NCI-H82 treated with DMSO at 0.1 percent for 48 hours (cell line): ENCODE data around the gene OTP.

Experiments used
- DNase-seq: peaks from one replicate; lab custom pipeline; 2025; ENCODE audit not compliant: unreplicated experiment; lab: John Stamatoyannopoulos, UW

The OTP gene

DNA sequence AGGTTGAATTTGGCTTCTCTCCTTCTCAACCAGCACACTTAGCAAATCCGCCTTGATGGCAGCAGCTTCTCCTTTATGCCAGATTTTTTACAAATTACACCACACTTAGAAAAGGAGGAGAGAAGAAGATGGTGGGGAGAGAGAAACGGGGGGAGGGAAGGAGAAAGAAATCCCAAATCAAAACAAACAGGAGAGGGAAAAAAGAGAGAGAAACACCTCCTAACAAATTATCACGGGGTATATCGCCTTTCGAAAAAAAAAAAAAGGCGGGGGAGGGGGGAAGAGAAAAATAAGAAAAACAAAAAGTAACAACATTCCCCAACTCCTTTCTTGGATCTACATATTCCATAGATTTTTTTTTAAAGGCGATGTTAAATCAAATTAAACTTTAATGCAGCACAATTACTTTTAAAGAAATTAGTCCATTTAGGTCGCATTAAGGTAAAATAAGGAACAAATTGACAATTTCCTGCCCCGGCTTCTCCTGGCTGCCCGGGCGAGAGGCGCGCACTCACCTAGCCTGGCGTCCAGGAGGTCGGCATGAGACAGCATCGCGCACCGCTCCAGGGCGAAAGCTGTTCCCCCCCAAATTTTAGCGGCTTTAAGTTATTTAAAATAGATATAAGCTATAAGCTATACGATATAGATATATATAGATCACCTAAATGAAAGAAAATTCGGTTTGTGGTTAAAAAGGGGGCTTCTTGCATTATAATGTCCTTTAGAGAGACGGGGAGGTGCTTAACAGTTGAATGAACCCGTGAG lies at the start of gene OTP:
TSS of gene OTP (minus strand) at position 716 of the 765 bp plus-strand sequence. CDS start at position 552, 164 bp downstream.
- DNase-seq: no peak

DNA sequence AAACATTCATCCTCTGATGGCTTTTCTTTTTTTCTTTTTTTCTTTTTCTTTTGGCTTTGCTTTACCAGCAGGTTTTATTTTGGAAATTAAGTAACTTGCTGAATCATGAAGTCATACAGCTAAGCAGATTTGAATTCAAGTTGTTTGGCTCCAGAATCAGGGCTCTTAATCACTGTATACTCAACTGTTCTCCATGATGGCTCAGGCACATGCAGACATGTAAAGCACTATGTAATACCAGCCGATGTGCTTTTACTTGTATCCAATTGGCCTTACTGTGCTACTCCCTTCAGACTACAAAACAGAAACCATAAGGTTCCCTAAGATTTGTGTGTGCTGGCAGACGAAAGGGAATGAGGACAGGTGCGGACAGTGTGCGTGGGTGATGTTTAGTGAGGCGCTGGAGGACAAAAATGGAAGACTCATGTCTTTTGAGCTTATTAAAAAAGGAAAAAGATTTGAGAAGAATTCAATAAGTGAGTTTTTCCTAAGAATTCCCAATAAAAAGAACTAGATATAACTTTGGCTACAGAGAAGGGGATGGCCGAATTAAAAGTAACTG lies 44.7 kb upstream of the OTP start:
- DNase-seq: no peak

DNA sequence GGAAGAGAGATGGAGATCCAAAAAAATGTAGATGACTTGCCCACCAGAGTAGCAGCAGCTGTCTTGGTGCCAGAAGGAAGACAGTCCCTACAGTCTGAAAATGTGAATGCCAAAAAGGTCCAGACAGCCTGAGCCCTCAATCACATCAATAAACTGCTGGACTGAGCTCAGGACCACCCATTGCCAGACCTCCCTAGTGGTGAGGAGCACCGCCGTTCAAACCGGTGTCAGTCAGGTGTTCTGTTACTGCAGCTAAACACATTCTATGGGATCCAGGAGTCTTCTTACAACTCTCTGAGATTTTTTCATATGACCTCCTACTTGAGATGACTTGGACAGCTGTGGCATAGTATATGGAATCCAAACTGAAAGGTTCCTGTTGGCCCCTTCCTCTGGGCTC lies 32.0 kb upstream of the OTP start:
- DNase-seq: no peak

DNA sequence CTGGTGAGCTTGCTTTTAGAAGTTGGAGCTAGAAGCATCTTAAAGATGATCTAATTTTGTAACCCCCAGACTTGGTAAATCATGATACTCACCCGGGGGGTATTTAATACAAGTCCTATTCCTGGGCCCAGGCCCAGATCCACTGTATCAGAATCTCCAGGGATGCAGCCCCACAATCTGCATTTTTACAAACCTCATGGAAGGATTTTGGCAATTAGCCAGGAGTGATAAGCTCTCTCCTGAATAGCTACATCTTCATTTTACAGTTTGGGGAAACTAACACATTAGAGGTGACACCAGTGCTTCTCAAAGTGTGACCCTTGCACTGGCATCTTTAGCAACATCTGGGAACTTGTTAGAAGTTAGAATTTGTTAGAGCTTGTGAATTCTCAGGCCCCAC lies 31.2 kb upstream of the OTP start:
- no peak for DNase-seq

DNA sequence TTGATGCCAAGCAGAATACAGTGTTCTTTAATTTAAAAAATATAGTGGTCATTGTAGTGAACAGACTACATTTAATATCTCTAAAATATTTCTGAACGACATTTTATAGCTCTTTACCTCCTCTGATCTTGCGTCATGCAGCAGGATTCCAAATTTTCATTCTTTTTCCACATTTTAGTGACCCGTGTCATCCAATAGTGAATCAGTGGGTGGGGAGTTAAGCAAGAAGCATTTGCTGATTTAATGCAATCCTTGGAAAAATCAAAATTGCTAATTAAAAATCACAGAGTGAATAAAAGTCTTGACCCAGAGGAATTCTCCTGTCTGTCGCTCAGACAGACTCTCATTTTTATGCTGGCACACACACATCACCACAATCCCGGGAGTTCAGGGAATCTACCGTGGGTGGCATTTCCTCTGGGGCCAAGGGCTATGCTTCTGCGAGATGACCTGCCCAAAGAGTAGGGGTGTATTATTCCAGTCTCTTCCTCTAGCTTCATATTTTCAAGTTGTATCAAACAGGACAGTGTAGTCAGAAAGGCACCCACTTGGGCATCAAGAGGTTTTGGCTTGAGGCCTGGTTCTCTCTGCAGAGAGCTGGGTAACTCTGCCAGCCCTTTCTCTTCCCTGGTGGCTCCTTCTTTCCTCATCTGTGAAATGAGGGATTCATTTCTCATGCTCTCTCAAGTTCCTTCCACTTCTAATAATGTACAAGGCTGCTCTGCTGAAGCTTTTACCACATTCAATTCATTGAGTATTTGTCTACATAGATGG lies 24.8 kb upstream of the OTP start:
- DNase-seq: no peak

DNA sequence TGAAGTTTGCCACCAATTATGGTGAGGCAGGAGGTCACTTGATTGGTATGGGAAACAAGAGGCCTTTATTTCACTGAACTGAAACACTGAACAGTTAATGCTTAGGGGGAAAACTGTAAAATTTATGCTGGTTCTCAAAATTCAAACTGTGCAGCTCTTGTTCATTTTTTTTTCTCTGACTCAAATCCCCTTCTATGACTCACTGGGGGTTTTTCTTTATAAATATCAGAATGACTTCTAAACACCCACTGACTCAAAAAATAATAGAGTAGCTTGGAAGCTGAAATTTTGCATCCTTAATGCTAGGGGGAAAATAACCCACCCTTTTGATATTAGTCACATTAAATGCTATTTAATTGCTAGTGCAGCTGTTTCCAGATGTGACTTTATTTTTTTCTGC lies 24.1 kb upstream of the OTP start:
- no peak for DNase-seq

DNA sequence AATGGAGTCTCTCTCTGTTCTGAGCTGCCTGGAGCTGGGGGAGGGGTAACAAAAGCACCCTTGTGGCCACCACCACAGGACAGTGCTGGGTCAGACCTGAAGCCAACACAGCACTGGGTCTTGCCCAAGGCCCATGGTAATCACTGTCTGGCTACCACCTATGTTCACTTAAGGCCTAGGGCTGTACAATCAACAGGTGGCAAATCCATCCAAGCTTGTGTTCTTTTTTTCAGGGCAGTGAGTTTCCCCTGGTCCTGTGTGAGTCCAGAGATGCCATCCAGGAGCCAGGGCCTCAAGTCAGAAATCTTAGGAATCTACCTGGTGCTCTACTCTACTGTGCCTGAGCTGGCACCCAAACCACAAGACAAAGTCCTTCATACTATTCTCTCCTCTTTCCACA lies 20.1 kb upstream of the OTP start:
- no peak for DNase-seq

DNA sequence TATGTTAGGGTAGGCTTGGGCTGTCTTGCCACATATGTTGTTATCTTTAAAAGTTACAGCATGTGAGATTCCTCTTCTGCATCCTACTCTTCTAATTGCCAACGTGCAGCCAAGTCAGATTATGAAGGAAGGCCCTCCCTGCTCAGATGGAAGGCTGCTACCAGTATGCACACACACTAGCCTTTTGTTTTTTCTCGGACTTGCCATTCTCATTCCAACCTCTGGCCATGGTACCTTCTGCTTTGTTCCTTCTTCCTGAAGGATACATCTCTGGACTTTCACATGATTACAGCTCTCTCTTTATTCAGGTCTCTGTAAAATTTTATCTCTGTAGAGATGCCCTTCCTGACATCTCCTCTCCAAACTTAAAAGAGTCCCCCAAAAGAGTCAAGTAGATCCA lies 12.8 kb upstream of the OTP start:
- DNase-seq: no peak

DNA sequence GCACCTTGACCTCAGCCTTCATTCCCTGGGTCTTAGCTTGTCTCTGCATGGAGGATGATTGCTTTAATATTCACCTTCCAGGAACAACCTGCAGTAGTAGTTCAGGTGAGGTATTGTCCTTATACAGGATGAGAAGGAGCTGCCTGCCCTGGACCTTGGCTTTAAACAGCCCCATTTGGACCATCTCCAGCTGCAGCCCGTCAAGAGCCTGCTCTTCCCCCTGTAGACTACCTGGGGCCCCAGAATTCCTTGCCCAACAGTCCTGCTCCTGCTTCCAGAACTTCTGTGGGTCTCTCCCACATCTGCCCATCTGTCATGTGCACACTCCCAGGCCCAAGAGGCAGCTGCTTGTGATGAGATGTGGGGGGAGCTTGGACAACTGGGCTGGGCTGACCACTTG lies 12.2 kb upstream of the OTP start:
- DNase-seq: no peak

DNA sequence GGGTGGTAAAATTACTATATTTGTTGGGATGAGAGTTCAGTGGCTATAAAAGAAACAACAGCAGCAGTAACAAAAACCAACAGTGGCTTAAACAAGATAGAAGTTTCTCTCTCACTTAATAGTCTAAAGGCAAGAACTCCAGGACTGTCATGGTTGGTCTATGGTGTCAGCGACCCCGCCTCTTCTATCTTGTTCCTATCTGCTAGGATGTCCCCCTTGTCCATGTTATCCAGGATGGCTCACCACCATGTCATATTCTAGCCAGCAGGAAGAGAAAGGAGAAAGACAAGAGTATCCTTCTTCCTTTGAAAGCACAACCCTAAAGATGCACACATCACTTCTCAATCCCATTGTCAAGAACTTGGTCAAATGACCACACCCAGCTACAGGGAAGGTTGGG lies 11.3 kb upstream of the OTP start:
- no peak for DNase-seq

DNA sequence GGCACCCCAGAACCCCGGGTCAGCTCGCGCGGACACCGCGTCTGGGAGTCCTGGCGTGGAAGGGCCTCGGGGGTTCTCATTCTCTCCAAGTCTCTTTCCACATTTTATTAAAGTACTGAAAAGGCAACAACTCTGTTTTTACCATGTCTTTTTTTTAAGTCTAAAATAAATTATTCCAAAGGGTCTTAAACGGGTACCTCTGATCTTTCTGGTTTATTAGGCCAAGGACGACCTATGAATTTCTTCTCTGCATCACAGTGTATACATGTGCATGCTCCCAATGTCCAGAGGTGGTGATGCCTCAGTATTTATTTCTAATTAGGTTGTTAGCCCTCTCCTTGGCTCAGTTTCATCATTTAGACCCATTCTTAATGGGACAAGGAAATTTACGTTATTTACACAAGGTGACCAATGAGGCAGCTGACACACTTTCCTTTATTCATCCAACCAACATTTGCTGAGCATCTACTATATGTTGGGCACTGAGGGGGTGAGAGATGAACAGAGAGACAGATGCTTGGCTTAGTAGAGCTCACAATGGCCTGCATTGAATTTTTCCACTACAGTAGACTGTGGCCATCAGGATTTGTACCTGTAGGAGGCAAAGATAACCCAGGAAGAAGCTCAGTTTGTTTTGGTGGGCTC lies 7.6 kb upstream of the OTP start:
- no peak for DNase-seq

DNA sequence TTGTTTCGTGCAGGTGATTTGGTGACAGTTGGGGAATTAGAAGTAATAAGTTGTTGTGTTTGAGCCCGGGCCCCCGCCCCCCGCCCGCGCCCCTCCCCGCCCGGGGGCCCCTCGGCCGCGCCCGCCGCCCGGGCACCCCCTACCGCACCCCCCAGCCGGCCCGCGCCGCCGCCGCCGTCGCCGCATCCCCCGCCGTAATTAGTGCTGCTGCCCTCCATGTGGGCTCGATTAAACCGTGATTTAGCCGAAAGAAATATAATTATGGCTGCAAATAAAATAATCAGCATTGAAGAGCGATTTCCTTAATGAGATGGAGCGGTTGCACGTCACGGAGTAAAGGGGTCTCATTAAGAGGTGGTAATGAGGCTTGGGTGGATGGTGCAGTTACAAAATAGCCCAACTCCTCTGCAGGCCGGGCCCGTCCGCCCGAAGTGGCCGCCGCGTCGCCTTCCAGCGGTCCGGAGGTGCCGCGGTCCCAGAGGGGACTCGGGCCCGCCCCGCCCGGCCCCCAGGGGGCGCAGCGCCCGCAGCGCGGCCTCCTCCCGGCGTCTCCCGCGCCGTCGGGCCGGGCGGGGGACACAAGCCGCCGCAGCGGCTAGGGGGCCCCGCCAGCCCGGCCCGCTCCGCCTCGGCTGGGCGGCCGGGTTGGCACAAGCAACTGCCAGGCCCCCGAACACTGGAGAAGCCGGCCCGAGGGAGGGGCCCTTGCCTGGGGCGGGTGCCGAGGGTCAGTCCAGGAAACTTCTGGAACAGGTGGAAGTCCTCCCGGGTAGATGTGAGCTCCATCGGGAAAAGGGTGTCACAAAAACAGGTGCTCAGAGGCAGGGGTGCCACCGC lies 6.9 kb upstream of the OTP start:
- no peak for DNase-seq

DNA sequence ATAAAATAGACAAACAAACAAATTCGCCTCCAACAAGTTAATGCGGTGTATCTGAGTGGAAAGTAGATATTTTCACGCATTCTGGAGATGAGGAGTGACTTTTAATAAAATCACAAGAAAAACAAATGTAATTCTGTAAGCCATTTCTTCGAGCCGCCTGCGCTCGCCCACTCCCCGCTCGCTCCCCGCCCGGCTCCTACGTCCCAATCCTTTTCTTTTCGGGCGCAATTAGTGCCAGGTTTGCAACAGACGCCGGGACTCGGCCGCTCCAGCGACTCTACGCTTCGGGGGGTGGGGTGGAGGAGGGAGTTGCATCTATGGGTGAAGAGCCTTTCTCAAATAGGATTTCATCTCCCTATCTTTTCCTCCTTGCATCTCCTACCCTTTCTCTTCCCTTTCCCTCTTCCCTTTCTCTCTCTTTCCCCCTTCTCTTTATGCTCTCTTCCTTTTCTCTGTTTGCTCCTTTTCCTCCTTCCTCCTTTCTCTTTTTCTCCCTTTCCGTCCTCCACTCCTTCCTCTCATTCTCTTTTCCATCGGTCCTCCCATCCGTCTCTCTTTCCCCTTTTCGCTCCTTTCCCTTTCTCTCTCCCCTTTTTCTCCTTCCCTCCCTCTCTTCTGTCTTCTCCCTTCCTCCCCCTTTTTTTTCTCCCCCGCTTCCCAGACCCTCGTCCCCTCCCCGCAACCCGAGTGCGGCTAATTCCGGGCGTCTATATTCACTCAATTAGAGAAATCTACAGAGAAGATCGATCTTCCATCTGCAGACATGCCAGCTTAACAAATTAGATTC lies 6.1 kb upstream of the OTP start:
- DNase-seq: peak; percentile 15

DNA sequence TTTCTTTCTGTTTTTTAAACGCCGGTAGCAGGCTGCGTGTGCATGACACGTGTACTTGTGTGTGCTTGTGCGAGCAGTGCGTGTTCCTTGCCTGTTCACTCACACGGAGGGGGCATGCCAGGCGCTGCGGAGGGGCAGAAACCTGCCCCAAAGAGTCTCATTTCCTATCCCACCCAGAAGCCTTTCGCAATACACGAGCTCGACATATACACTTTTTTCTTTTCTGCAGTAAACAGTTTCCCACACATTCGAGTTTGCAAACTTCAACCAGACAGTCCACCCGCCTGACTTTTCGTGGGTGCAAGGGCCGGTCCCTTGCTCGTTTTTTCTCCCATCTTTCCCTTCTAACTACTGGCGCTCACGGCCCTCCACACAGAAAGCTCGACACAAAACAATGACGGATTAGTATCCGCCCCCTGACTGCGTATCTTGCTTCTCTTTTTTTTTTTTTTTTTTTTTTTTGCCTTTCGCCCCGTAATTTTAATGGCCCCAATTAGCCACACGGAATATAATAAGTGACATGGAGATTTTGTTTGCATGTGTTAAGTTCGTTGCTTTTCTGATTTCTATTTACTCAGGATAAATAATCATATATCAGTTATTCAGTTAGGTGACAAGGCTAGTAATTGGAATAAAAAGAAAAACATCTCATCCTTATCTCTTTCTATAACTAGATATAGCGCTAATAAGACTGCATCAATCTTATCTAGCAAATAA lies 5.3 kb upstream of the OTP start:
- DNase-seq: no peak

DNA sequence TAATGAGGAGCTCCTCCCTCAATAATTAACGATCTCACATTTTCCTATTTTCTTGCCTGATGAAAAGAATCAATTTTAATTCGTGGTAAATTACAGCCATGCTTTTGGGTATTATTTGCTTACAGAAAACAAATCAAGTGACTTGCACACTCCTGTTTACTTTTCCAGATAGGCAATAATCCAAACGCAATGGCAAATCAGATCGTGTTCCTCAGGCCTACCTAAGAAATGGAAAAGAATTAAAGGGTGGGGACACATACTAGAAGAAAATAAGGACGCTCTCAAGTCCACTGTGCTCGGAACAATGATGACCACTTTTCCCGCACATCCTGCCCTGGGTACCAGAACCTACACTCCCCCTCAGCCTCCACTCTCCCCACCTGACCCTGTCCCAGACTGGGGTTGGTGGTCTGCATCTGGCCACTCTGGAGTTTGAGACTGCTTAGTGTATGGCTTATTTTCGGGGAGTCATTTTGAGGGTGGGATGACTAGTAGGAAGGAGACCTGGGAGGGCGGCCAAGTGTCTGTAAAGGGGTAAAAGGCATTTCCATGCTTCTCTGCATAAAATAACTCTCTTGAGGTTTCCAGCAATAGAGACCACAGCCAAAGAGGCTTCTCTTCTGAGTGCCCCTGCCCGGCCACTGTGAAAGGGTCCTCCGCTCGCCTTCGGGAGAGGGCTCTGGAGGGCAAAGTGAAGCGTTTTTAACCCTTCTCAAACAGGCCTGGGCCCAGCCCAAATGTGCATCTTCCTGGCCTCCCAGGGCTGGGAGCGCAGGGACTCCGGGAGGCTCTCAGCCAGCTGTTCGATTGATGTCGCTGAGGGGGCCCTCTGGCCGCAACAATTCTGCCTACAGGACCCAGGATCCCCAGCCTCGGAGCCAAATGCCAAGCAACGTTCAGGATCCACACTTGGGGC lies 4.5 kb upstream of the OTP start:
- DNase-seq: no peak

DNA sequence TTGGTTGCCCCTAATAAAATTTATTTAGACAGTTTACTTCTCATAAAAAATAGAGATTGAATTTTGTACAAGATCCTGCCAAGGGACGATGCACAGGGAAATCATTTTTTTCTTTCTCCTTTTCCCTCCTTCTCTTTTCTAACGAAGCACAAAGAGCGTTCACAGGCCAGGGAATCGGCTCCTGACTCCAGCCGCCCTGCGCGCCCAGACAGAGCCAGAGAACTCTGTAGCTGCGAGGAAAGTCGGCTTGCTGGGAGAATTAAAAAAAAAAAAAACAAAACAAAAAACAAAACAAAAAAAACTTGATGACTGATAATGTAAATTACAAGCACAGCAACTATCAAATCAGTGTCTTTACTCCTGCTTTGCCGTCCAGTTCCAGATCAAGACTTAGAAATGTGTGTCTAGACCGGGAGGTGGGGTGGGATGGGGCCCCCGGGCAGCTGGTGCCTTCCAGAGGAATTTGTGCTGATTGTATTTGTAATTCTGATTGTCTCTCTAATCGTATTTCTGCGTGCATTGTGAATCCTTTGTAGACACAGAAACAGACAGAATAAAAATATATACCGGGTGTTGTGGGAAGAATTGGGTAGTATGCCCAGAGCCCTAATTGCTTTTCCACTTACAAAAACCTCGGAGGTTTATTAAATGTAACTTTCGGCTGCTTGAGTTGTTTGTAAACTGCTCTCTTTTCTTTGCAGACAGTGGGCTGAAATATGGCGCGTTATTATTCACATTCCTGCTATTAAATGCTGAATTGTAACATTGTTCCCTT lies 3.6 kb upstream of the OTP start:
- DNase-seq: no peak

DNA sequence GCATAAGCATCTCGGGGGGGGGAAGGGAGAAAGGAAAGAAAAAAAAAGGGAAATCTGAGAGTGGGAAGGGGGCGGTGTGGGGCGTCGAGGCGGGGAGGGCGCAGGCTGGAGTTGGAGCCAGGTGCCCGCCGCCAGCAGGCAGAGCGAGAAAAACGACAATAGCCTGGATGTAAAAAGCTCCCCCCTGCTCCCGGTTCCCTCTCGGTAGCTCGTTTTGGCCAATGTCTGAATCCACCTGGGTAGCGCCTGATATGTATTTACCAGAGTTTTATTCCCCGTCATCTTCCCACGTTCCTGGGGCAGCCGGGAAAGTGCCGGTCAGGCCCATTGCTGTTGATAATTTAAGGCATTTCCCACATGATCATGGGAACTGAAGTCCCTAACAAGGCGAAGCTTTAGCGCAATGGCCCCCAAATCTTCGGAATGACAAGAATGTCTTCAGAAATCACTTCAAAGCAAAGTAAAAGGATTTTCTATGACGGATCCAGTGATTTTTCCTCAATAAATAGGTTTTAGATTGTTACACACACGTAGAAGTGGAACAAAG lies 3.0 kb upstream of the OTP start:
- no peak for DNase-seq
